Activated CD8-positive, alpha-beta memory T cell treated with anti-CD3 and anti-CD28 coated beads, Interleukin-2, amount 50 U/mL, for 4 hours (primary cell): ENCODE data around the gene STKLD1.

ENCODE experiments used
- DNase-seq: peaks from one replicate; pipeline ENCODE4 v3.0.0-alpha.2; 2020

Gene STKLD1

GRCh38 chr9:133420392-133420827, 44.2 kb downstream of the STKLD1 start:
- DNase-seq: no peak

- DNase-seq: no peak
Observed at GRCh38 chr9:133421615-133422542, 45.7 kb downstream of the STKLD1 start, which contains the start of gene ADAMTS13. ADAMTS13 (plus strand) TSS chr9:133422367; CDS start chr9:133422444, 77 bp downstream.

GRCh38 chr9:133423216-133423615, 47.0 kb downstream of the STKLD1 start:
- DNase-seq: no peak

- no peak for DNase-seq
Observed at GRCh38 chr9:133424187-133424586, 48.0 kb downstream of the STKLD1 start.

- DNase-seq: no peak
Observed at GRCh38 chr9:133425049-133425632, 49.0 kb downstream of the STKLD1 start.

GRCh38 chr9:133426011-133426410, 49.8 kb downstream of the STKLD1 start:
- DNase-seq: no peak

- no peak for DNase-seq
Observed at GRCh38 chr9:133427658-133428348, 51.6 kb downstream of the STKLD1 start.

GRCh38 chr9:133428617-133429101, 52.5 kb downstream of the STKLD1 start:
- no peak for DNase-seq

GRCh38 chr9:133429214-133429613, 53.0 kb downstream of the STKLD1 start:
- DNase-seq: no peak

- DNase-seq: peak; percentile 34
Observed at GRCh38 chr9:133429641-133430161, 53.5 kb downstream of the STKLD1 start.

GRCh38 chr9:133430244-133430643, 54.1 kb downstream of the STKLD1 start:
- no peak for DNase-seq

GRCh38 chr9:133433351-133433843, 57.2 kb downstream of the STKLD1 start:
- DNase-seq: no peak

GRCh38 chr9:133436681-133437080, 60.5 kb downstream of the STKLD1 start:
- DNase-seq: no peak

- no peak for DNase-seq
Observed at GRCh38 chr9:133437753-133438531, 61.8 kb downstream of the STKLD1 start.

- DNase-seq: no peak
Observed at GRCh38 chr9:133439337-133439736, 63.2 kb downstream of the STKLD1 start.

- no peak for DNase-seq
Observed at GRCh38 chr9:133440874-133441273, 64.7 kb downstream of the STKLD1 start.

- DNase-seq: no peak
Observed at GRCh38 chr9:133441571-133441970, 65.4 kb downstream of the STKLD1 start.

GRCh38 chr9:133443248-133443647, 67.1 kb downstream of the STKLD1 start:
- no peak for DNase-seq

GRCh38 chr9:133443982-133444381, 67.8 kb downstream of the STKLD1 start:
- no peak for DNase-seq

GRCh38 chr9:133445293-133445969, 69.3 kb downstream of the STKLD1 start:
- no peak for DNase-seq

- DNase-seq: no peak
Observed at GRCh38 chr9:133448487-133448972, 72.4 kb downstream of the STKLD1 start.
